Kidney (tissue), 14 donors: Measurements from ENCODE around the gene SERINC5. TPM values are rescaled to one million over a fixed set of nuclear protein-coding genes. Genes with fewer than 3 reads are reported as not detected.
"Not testable (repeated sequence)": the region's sequence is repeated elsewhere in the genome, so short reads cannot be mapped to it uniquely, and the experiment has no call there.

Source experiments
- DNase-seq, 5 donors: peaks; one replicate each; pipeline ENCODE4 v3.0.0-alpha.2; 2013 to 2020
- FAIRE-seq: peaks from 2 replicates; lab custom pipeline; 2012; peaks lifted over from hg19 to GRCh38; lab: Jason Lieb, UNC
- H3K27ac ChIP-seq, 2 donors: one replicate each; pipeline ENCODE4 v1.7.0; 2013; ENCODE audit warnings: low read depth in 2 of 2, low read length in 2 of 2, inconsistent platforms in 1 of 2
- H3K27me3 ChIP-seq: one replicate; pipeline ENCODE4 v1.7.1; 2013; ENCODE audit warnings: low read length, inconsistent platforms; ENCODE audit not compliant: control insufficient read depth, insufficient read depth
- H3K36me3 ChIP-seq, 3 donors: one replicate each; pipeline versions ENCODE4 v1.7.0 to v1.7.1; 2013; ENCODE audit warnings: low read length in 3 of 3, control low read depth in 1 of 3, inconsistent platforms in 1 of 3; ENCODE audit not compliant: insufficient read depth in 3 of 3, control insufficient read depth in 2 of 3
- H3K4me1 ChIP-seq, 3 donors: one replicate each; pipeline versions ENCODE4 v1.7.0 to v1.7.1; 2013; ENCODE audit warnings: low read length in 3 of 3, inconsistent platforms in 1 of 3, low read depth in 1 of 3; ENCODE audit not compliant: control insufficient read depth in 2 of 3, insufficient read depth in 2 of 3
- H3K4me3 ChIP-seq, 3 donors: one replicate each; pipeline versions ENCODE4 v1.7.0 to v1.8.1; 2013; ENCODE audit warnings: low read length in 3 of 3, control low read depth in 1 of 3, inconsistent platforms in 1 of 3
- H3K9ac ChIP-seq, 3 donors: one replicate each; pipeline versions ENCODE4 v1.7.0 to v1.7.1; 2013; ENCODE audit warnings: low read length in 3 of 3, control low read depth in 1 of 3, inconsistent platforms in 1 of 3
- H3K9me3 ChIP-seq, 3 donors: one replicate each; pipeline versions ENCODE4 v1.7.0 to v1.7.1; 2013; ENCODE audit warnings: low read length in 3 of 3, control low read depth in 1 of 3, inconsistent platforms in 1 of 3; ENCODE audit not compliant: control insufficient read depth in 2 of 3, insufficient read depth in 1 of 3
- CTCF ChIP-seq: IDR thresholded peaks from 3 replicates; pipeline ENCODE4 v1.5.1; 2012; ENCODE audit warnings: mild to moderate bottlenecking, moderate library complexity, borderline replicate concordance; ENCODE audit not compliant: insufficient read depth; ENCODE audit errors: extremely low read depth
- intact Hi-C: fragments of 100-400 bp; cut with DNase I; formaldehyde crosslinking; loops from one replicate; pipeline ENCODE4 v1.11.1; 2022
- polyA plus RNA-seq: library from polyadenylated mRNA; stranded (reverse); fragments of 350-450 nt; fragmentation: Illumina TruSeq; extraction: RNeasy Lipid Tissue Mini Kit (QIAGEN cat#74804); gene quantifications from one replicate; pipeline ENCODE4 v1.2.3, GENCODE V29; 2014; ENCODE audit warnings: low read depth, low replicate concordance; ENCODE audit not compliant: insufficient read depth
- total RNA-seq: library from RNA; stranded (reverse); fragmentation: NEBNext Ultra II Directional; extraction: Animal tissue kit (Norgen Biotek cat#: 25700); gene quantifications from one replicate; pipeline ENCODE4 v1.2.1, GENCODE V29; 2021
- donor health status: control.
- donor health status: control.
- donor health status: control.
- donor health status: control.
- donor health status: control.
- donor health status: DM: yes; HTN: yes; CAD: no.
- donor health status: Normal renal cell carcinoma (clear cell type).

The SERINC5 gene
- total and polyA plus RNA-seq, 2 donors from 2014 or later: 3.9 to 23.8 TPM

- H3K36me3 ChIP-seq: peaks cover 0 to 17% (median 2%) of the 10 kb centered on the region in 3 donors
- DNase-seq: no peak
- H3K27ac ChIP-seq: no peak overlapping the region
- no peaks in the 10 kb centered on the region for H3K27me3 ChIP-seq
- H3K4me3 ChIP-seq: no peak overlapping the region
- H3K4me1 ChIP-seq: no peaks in the 10 kb centered on the region
- TF ChIP-seq CTCF: no peak
- H3K9me3 ChIP-seq: no peaks in the 10 kb centered on the region
- FAIRE-seq: no peak
- H3K9ac ChIP-seq: no peak overlapping the region
- intact Hi-C loops: no loop called here
Measured at GRCh38 chr5:80154749-80155148, 101.1 kb downstream of the SERINC5 start.

DNA sequence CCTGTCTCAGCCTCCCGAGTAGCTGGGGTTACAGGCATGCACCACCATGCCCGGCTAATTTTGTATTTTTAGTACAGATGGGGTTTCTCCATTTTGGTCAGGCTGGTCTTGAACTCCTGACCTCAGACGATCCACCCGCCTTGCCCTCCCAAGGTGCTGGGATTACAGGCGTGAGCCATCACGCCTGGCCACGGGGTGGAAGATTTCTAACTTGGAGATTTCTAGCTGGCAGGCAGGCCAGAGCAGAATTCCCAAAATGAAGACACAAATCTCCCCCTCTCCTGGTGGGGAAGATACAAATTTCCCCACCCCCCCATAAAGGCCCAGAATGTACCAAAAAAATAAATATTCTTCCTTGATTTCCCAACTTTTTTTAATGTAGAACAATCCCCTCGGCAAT, 101.6 kb downstream of the SERINC5 start:
- H3K9ac ChIP-seq, H3K27ac ChIP-seq, intact Hi-C loops, H3K4me1 ChIP-seq, H3K27me3 ChIP-seq, DNase-seq, FAIRE-seq, H3K4me3 ChIP-seq, H3K9me3 ChIP-seq: not testable (repeated sequence)
- H3K36me3 ChIP-seq: peaks cover 0 to 17% (median 2%) of the 10 kb centered on the region in 3 donors

DNA sequence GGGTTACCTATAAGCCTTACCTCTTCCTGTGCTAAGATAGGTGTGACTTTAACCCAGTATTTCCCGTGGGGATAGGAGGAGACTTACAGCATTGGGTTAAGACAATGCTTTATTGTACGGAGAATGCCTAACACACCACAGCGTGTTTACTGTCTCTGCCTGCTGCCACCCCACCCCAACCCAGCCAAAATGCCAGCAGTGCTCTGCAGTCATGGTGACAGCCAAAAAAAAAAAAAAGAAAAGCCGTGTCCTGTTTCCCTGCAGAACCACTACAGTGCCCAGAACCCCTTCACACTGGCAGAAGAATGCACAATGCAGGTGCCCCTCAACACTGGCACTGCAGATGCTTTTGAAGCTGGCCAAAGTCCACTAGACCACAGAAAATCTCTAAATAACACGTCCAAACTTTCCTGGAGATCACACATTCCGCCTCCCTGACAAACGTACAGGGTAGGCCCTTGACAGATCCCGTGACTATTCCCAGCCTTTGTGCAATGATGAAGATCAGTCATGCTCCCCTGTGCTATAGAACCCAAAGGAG, 102.2 kb downstream of the SERINC5 start:
- no peak overlapping the region for H3K9ac ChIP-seq
- TF ChIP-seq CTCF: no peak
- H3K36me3 ChIP-seq: peaks cover 0 to 14% (median 2%) of the 10 kb centered on the region in 3 donors
- no peaks in the 10 kb centered on the region for H3K9me3 ChIP-seq
- no peaks in the 10 kb centered on the region for H3K4me1 ChIP-seq
- intact Hi-C loops: no loop called here
- DNase-seq (no peak), FAIRE-seq (no peak)
- no peaks in the 10 kb centered on the region for H3K27me3 ChIP-seq
- no peak overlapping the region for H3K4me3 ChIP-seq
- no peak overlapping the region for H3K27ac ChIP-seq

DNA sequence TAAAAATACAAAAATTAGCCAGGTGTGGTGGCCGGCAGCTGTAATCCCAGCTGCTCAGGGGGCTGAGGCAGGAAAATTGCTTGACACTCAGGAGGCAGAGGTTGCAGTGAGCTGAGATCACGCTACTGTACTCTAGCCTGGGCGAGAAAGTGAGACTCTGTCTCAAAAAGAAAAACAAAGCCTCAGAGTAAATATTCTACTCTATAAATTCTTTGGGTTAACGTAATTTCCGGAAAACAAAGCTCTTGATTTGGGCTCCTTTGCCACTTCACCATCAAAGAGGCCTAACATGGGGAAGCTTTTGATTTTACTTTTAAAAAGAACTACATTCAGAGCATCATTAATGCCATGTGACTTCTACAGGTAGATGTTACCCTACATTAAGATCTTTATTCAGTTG, 103.1 kb downstream of the SERINC5 start:
- H3K4me1 ChIP-seq: no peaks in the 10 kb centered on the region
- FAIRE-seq (no peak), DNase-seq (no peak)
- no peaks in the 10 kb centered on the region for H3K27me3 ChIP-seq
- intact Hi-C loops: no loop called here
- H3K9ac ChIP-seq: no peak overlapping the region
- H3K9me3 ChIP-seq: no peaks in the 10 kb centered on the region
- TF ChIP-seq CTCF: no peak
- H3K27ac ChIP-seq: no peak overlapping the region
- no peak overlapping the region for H3K4me3 ChIP-seq
- H3K36me3 ChIP-seq: peaks cover 0 to 10% (median 2%) of the 10 kb centered on the region in 3 donors
